Airway epithelial cell (primary cell): ENCODE measurements around the gene MTMR4. TPM values are rescaled to one million over a fixed set of nuclear protein-coding genes. Genes with fewer than 3 reads are reported as not detected.

Source experiments
- total RNA-seq: library from RNA; depleted of rRNA; stranded (reverse); fragments of >200 nt; gene quantifications from 2 replicates; pipeline ENCODE4 v1.2.3, GENCODE V29; 2015

The MTMR4 gene
- 30.1 and 32.9 TPM in 2 replicates for total RNA-seq

DNA sequence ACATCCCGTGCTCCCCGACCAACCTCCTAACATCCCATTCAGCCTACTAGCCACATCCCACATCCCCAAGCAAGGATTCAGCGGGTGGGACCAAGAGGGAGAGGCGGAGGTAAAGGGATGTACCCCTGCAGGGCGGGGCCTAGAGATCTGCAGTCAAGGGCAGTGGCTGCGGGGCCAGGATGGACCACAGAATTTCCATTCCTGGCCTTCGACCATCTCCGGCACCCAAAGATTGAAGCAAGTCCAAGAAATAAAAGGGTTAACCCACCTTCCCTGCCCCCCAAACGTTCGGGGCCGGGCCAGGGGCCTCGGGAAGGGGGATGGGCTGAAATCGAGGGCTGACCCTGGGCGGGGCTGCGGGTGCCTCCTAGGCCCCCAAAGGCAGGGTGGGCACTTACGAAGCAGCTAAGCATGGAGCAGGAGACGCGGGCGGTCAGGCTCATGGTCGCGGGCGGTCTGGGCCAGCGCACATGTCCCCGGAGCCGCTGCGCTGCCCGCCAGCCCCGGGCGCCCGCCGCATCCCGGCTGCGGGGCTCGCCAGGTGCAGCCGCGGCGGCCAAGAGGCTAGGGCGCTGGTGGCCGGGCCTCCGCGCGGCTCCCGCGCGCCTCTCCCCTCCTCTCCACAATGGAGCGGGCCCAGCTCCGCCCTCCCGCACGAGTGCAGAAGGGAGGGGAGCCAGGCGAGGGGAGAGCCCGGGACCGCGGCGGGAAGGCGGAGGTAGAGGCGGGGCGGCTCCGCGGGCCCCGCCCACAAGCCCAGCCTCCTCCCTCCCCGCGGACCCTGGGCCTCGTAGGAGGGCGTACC is at the start of gene MTMR4:
Gene MTMR4, minus strand, starts transcription at position 674 of the 805 bp plus-strand sequence. Its CDS starts 231 bp downstream, at position 443.

DNA sequence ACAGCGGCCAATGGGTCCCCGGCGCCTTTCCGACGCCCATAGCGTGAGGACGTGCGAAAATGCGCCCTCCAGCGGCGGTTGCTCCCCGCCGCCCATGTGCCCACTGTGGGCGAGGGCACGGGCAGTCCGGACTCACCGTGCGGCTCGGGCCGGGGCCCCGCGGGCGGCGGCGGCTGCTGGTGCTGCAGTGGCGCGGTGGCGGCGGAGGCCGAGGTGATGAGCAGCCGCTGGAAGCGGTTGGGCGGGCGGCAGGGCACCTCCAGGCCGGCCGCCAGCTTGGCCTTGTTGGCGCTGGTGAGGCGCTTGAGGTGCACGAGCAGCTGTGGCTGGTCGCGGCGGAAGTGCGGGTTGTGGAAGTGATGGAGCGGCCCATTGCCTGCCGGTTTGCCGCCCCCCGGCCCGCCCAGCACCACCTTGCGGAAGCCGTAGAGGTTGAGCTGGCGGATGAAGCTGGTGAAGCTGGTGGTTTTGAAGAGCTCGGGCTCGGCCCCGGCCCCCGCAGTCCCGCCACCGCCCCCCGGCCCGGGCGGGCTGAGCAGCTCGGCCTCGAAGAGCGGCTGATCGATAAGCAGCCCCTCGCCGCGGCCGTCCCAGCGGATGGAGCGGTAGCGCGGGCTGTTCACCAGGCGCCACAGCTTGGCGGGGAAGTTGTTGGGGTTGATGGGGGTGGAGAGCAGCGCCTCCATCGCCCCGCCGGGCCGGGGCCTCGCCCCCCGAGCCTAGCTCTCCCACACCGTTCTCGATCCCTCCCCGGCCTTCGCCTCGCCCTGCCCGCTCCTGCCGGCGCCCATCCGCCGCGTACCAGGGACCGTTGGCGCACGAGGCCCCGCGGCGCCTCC is 26.6 kb downstream of the MTMR4 start, which contains the start of gene HSF5:
Gene HSF5, minus strand, starts transcription at position 820 of the 839 bp plus-strand sequence. Its CDS starts 134 bp downstream, at position 686.

Other genes with a start within 250 kb of the MTMR4 start
- gene MPO, start 233.7 kb downstream of the MTMR4 start, total RNA-seq, result not detected in 2 replicates
- 0.21 TPM in 1 of 2 replicates, not detected in the other for gene TSPOAP1, start 185.8 kb downstream of the MTMR4 start, total RNA-seq
- gene SUPT4H1, start 162.4 kb downstream of the MTMR4 start, total RNA-seq, result 36.9 and 39.4 TPM in 2 replicates
- 6.4 and 7.5 TPM in 2 replicates for gene RNF43, start 97.1 kb downstream of the MTMR4 start, total RNA-seq
- gene HSF5, start 26.2 kb downstream of the MTMR4 start, total RNA-seq, result not detected in 2 replicates
- not detected in 2 replicates for gene TEX14, start 177.4 kb upstream of the MTMR4 start, total RNA-seq
- 19.8 and 28.2 TPM in 2 replicates for gene RAD51C, start 178.0 kb upstream of the MTMR4 start, total RNA-seq
- gene PPM1E, start 241.2 kb upstream of the MTMR4 start, total RNA-seq, result under 0.01 TPM in 1 of 2 replicates, not detected in the other